ENCODE measurements around the gene NUCB2. TPM values are rescaled to one million over a fixed set of nuclear protein-coding genes. Genes with fewer than 3 reads are reported as not detected.

The NUCB2 gene
- total and polyA plus RNA-seq, 12 donors: 41.8 to 339 (median 85.5) TPM

DNA sequence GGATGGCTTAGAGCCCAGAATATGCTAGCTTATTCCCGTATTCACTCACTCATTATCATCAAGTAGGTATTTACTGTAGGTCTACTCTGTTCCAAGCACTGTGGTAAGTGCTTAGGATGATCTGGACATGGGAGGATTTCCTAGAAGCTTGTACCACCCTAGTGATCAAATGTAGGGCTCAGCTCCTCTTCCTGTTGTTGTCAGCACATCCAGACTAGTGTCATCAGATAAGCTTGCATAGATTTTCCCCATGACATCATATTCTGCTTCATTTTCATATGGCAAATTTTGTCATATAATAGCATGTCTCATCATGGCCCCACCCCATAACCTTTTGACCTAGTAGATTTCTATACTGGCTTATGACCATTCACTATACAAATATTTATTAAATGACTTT is 19.3 kb upstream of the NUCB2 start:
- H3K9me3 ChIP-seq (replicated peaks in 1 of 3): no peaks in the 10 kb centered on the region
- no peak overlapping the region for H3K4me3 ChIP-seq
- H3K27me3 ChIP-seq: no peaks in the 10 kb centered on the region
- TF ChIP-seq, protein P1, sequence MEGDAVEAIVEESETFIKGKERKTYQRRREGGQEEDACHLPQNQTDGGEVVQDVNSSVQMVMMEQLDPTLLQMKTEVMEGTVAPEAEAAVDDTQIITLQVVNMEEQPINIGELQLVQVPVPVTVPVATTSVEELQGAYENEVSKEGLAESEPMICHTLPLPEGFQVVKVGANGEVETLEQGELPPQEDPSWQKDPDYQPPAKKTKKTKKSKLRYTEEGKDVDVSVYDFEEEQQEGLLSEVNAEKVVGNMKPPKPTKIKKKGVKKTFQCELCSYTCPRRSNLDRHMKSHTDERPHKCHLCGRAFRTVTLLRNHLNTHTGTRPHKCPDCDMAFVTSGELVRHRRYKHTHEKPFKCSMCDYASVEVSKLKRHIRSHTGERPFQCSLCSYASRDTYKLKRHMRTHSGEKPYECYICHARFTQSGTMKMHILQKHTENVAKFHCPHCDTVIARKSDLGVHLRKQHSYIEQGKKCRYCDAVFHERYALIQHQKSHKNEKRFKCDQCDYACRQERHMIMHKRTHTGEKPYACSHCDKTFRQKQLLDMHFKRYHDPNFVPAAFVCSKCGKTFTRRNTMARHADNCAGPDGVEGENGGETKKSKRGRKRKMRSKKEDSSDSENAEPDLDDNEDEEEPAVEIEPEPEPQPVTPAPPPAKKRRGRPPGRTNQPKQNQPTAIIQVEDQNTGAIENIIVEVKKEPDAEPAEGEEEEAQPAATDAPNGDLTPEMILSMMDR (IDR thresholded peaks at IDR 0.05): no peak
- no peak for TF ChIP-seq POLR2A (IDR thresholded peaks at IDR 0.05)
- no peaks in the 10 kb centered on the region for H3K36me3 ChIP-seq (replicated peaks in 1 of 2)
- intact Hi-C loops (cut with DNase I): no loop called here
- no peaks in the 10 kb centered on the region for H3K4me1 ChIP-seq (replicated peaks in 1 of 2)
- no peak overlapping the region for H3K27ac ChIP-seq
- 63 to 77% (median 70%) methylated on average over 1 of the region's 1 CpG for WGBS, 4 donors
- DNase-seq: no peak

DNA sequence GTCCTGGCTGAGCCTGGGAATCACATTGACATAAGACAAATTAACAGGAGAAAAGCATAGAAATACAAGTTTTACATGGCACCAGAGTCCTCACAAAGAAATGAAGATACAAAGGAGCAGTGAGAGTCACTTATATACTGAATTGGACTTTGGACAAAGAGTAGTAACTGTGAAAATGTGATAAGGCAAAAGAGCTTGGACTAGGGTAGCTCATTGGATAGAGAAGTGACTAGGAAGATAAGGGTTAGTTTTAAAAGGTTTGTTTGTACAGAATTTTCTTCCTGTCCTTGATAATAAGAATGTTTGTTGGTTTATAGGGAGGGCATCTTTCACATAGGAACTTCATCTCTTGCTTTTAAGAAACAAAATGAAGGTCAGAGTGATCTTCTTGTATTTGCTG is 17.9 kb upstream of the NUCB2 start:
- H3K27me3 ChIP-seq: no peaks in the 10 kb centered on the region
- no peaks in the 10 kb centered on the region for H3K36me3 ChIP-seq (replicated peaks in 1 of 2)
- no peak overlapping the region for H3K4me3 ChIP-seq
- no peaks in the 10 kb centered on the region for H3K4me1 ChIP-seq (replicated peaks in 1 of 2)
- TF ChIP-seq, protein P1 (IDR thresholded peaks at IDR 0.05): no peak
- no peak for TF ChIP-seq POLR2A (IDR thresholded peaks at IDR 0.05)
- intact Hi-C loops (cut with DNase I): no loop called here
- H3K27ac ChIP-seq: no peak overlapping the region
- no peaks in the 10 kb centered on the region for H3K9me3 ChIP-seq (replicated peaks in 1 of 3)
- no peak for DNase-seq

DNA sequence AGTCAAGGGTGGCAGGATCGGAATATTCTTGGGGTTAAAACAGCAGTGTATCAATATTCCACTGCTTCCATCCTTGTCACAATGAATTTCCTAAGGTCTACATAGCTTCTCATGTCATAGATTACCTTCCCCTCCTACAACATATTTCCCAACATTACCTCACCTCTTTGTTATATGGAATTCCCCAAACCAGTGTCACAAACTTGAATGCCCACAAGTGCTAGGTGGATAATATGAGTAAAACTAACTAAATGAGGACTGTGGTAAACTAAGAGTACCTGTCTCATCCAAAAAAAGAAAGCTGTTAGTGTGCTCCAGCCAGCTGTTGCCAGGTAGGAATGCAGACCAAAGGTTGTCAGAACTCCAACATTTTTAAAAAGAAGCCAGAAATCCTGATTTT is 17.0 kb upstream of the NUCB2 start:
- Histone ChIP-seq H3K27me3 (no peaks in the 10 kb centered on the region), H3K9me3 (replicated peaks in 1 of 3) (no peaks in the 10 kb centered on the region), H3K36me3 (replicated peaks in 1 of 2) (no peaks in the 10 kb centered on the region), H3K4me3 (no peak overlapping the region), H3K4me1 (replicated peaks in 1 of 2) (no peaks in the 10 kb centered on the region), H3K27ac (no peak overlapping the region)
- TF ChIP-seq POLR2A (IDR thresholded peaks at IDR 0.05): no peak
- TF ChIP-seq, protein P1 (IDR thresholded peaks at IDR 0.05): no peak
- intact Hi-C loops (cut with DNase I): no loop called here
- DNase-seq: no peak
- 71 to 100% (median 100%) methylated on average over 1 of the region's 1 CpG for WGBS, 4 donors

DNA sequence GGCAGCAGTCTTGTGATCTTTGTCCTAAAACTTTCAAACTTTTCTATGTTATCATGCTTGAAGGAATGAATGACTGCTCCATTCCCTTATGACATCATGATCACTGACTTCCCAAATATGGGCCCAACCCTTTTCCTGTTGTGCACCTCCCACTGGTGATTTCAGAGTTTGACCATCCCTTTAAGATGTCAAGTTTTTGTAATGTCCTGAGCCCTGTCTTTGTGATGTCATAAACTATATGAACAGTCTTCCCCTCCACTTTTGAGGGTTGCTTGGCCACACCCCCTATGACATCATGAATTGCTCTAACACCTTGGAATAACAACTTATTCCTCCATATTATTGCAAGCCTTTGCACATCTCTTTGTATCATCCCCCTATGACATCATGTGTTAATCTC is 16.5 kb upstream of the NUCB2 start:
- intact Hi-C loops (cut with DNase I): no loop called here
- H3K4me3 ChIP-seq: no peak overlapping the region
- no peak overlapping the region for H3K27ac ChIP-seq
- H3K36me3 ChIP-seq (replicated peaks in 1 of 2): no peaks in the 10 kb centered on the region
- no peaks in the 10 kb centered on the region for H3K4me1 ChIP-seq (replicated peaks in 1 of 2)
- no peak for DNase-seq
- no peak for TF ChIP-seq POLR2A (IDR thresholded peaks at IDR 0.05)
- TF ChIP-seq, protein P1 (IDR thresholded peaks at IDR 0.05): no peak
- no peaks in the 10 kb centered on the region for H3K9me3 ChIP-seq (replicated peaks in 1 of 3)
- H3K27me3 ChIP-seq: no peaks in the 10 kb centered on the region
